Vein endothelial cell (primary cell): ENCODE data around the gene SPNS2. TPM values are rescaled to one million over a fixed set of nuclear protein-coding genes. Genes with fewer than 3 reads are reported as not detected.

ENCODE experiments used
- total RNA-seq: library from RNA; depleted of rRNA; stranded (reverse); fragments of >200 nt; gene quantifications from 2 replicates; pipeline ENCODE4 v1.2.3, GENCODE V29; 2012

Gene SPNS2, protein sequence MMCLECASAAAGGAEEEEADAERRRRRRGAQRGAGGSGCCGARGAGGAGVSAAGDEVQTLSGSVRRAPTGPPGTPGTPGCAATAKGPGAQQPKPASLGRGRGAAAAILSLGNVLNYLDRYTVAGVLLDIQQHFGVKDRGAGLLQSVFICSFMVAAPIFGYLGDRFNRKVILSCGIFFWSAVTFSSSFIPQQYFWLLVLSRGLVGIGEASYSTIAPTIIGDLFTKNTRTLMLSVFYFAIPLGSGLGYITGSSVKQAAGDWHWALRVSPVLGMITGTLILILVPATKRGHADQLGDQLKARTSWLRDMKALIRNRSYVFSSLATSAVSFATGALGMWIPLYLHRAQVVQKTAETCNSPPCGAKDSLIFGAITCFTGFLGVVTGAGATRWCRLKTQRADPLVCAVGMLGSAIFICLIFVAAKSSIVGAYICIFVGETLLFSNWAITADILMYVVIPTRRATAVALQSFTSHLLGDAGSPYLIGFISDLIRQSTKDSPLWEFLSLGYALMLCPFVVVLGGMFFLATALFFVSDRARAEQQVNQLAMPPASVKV
- 36.3 and 44.2 TPM in 2 replicates for total RNA-seq

DNA sequence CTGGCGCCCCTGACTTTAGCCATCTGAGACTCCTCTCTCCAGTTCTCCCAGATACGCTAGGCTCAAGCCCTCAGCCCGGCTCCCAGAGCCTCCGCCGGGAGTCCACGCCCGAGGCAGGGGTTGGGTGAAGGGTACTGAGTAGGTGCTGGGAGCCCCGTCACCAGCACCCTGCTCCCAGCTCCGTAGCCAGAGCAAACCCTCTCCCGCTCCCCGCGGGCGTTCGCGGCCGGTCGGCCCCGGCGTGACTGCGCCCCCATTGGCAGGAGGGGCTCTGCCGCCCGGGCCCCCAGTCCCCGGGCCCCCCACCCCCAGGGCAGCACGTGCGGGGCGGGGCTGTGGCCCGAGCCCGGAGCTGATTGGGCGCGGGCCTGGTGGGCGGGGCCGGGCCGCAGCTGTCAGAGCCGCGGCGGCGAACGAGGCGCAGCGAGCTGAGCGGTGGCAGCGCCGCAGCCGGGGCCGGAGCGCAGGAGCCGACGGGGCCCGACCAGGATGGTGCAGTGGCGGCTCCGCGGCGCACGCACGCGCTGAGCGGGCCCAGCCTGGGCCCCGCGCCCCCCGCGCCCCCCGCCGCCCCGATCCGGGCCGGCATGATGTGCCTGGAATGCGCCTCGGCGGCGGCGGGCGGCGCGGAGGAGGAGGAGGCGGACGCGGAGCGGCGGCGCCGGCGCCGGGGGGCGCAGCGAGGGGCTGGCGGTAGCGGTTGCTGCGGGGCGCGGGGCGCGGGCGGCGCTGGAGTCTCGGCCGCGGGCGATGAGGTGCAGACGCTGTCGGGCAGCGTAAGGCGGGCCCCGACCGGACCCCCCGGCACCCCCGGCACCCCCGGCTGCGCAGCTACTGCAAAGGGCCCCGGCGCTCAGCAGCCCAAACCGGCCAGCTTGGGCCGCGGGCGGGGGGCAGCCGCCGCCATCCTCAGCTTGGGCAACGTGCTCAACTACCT, at the start of gene SPNS2:
Gene SPNS2 (plus strand): TSS at position 421 of the 937 bp plus-strand sequence. CDS start 167 bp downstream, at position 588.

DNA sequence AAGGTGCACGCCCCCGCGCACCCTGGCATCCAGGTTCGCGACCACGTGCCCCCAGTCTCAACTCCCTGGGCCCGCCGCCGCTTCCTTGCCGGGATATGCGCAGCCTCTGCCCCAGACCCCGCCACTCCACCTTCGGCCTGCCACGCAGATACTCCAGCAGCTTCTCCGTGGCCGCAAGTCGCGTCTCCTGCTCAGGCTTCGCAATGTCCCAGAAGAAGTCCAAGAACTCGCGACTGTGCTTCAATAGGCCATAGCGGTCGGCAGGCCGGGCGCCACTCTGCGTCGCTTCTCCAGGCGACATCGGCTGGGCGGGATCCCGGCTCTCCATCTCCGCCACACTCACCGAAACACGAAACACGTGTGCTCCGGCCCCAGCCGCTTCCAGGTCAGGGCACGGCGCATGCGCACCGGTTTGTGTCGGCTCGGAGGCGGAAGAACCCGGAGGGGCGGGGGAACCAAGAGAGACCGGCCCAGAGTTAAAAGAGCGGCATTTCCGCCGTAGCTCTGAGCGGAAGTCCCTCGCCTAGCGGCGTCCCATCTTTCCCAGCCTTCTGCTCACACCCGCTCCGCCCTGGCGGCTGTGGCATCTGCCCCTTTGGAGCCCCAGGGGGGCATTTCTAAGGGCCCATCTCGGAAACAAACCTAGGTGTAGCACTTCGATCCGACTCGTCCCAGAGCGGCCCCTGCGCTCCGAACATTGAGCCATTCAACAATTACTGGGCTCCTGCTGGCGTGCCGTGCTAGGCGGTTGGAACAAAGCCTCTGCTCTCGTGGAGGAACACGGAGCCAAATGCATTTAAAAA, 56.5 kb downstream of the SPNS2 start, which contains the start of gene MYBBP1A:
Gene MYBBP1A (minus strand): TSS at position 388 of the 803 bp plus-strand sequence. CDS start 60 bp downstream, at position 328.

DNA sequence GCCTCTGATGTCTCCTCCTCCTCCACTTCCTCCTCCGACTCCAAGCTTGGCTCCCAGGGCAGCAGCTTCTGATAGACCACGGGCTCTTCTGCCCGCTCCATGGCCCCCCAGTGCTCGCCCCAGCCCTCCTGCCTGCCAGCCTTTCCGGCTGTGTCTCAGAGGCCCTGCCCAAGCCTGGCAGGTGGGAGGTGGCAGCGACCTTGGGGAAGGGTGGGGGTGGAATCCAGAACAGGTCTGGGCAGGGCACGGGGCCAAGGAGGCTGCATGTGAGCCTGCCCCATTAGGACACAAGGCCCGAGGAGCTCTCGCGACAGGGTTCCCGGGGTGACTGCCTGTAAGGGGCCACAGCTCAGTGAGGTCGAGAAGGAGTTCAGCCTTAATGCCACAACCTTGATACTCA, 61.7 kb downstream of the SPNS2 start, which contains the start of gene GGT6:
Gene GGT6 (minus strand): TSS at position 157 of the 400 bp plus-strand sequence. CDS start 56 bp downstream, at position 101.

DNA sequence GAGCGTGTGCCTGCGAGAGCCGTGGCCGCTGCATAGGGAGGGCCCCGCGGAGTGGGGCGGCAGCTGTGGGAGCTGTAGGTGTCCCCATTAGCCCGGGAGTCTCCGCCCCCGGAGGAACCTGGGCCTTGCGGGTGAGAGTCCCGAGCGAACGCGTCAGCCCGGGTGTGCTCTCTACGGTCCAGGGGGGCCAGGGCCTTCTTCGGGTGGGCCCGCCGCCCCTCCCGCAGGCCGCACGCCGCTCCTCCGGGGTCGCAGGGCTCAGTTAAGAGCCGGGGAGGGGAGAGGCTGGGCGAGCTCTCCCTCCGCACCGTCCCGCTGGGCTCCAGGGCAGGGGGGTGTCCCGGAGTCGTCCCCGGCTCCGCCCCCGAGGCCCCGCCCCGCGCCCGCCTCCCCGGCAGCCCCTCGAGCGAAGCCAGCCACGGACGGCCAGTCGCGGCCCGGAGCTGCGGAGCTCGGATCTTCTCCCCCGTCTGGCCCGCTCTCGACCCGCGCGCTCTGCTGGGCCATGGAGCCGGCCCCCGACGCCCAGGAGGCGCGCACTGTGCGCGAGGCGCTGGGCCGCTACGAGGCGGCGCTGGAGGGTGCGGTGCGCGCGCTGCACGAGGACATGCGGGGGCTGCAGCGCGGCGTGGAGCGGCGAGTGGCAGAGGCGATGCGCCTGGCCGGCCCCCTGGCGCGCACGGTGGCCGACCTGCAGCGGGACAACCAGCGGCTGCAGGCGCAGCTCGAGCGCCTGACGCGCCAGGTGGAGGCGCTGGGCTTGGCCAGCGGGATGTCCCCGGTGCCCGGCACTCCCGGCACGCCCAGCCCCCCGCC, 85.6 kb downstream of the SPNS2 start, which contains the start of gene SMTNL2:
Gene SMTNL2 (plus strand): TSS at position 429 of the 816 bp plus-strand sequence. CDS start 77 bp downstream, at position 506.

Other genes with a start within 250 kb of the SPNS2 start
- 43.5 and 45.4 TPM in 2 replicates for gene ANKFY1, start 234.9 kb upstream of the SPNS2 start, total RNA-seq
- 56.8 and 67.8 TPM in 2 replicates for gene UBE2G1, start 132.2 kb upstream of the SPNS2 start, total RNA-seq
- 0.57 and 0.98 TPM in 2 replicates for gene SPNS3, start 64.9 kb upstream of the SPNS2 start, total RNA-seq
- gene MYBBP1A, start 56.5 kb downstream of the SPNS2 start, total RNA-seq = 83.1 and 85.3 TPM in 2 replicates
- not detected in 2 replicates for gene GGT6, start 61.7 kb downstream of the SPNS2 start, total RNA-seq
- not detected in 2 replicates for gene SMTNL2, start 85.6 kb downstream of the SPNS2 start, total RNA-seq
- gene ALOX15, start 142.8 kb downstream of the SPNS2 start, total RNA-seq = not detected in 2 replicates
- 26.5 and 29.7 TPM in 2 replicates for gene PELP1, start 205.3 kb downstream of the SPNS2 start, total RNA-seq
- gene ARRB2, start 211.8 kb downstream of the SPNS2 start, total RNA-seq = 11.8 and 12.4 TPM in 2 replicates
- gene MED11, start 232.5 kb downstream of the SPNS2 start, total RNA-seq = 13.8 and 14.4 TPM in 2 replicates
- under 0.01 TPM in 1 of 2 replicates, not detected in the other for gene ZMYND15, start 241.0 kb downstream of the SPNS2 start, total RNA-seq
- gene CXCL16, start 241.0 kb downstream of the SPNS2 start, total RNA-seq = 2.0 and 3.9 TPM in 2 replicates